Panc1 (cell line): ENCODE results near the gene CACNG1. TPM values are rescaled to one million over a fixed set of nuclear protein-coding genes. Genes with fewer than 3 reads are reported as not detected.

Experiments
- ATAC-seq: fragments of 200-7000 bp; cut with Tn5 transposase; 2 replicates; pipeline ENCODE4 v1.9.1; 2020; ENCODE audit warnings: mild to moderate bottlenecking, moderate library complexity
- BruUV-seq: library from RNA; stranded (reverse); fragments of 400-500 nt; replicated peaks from 2 replicates; lab custom pipeline; 2021; lab: Mats Ljungman, UMichigan
- CTCF ChIA-PET: fragments of 300-600 bp; sonication (Branson Sonifier 250); formaldehyde crosslinking; loops from one replicate; lab custom pipeline; 2022; ENCODE audit warnings: antibody characterized with exemption; lab: Charles Lee
- POLR2A ChIA-PET: fragments of 300-600 bp; sonication (Branson Sonifier 250); formaldehyde crosslinking; loops from one replicate; lab custom pipeline; 2022; ENCODE audit warnings: antibody characterized with exemption; lab: Charles Lee
- DNase-seq: peaks from one replicate; pipeline ENCODE4 v3.0.0-alpha.2; 2010; ENCODE audit warnings: low read depth, low spot score
- H3K27ac ChIP-seq: 2 replicates; pipeline ENCODE4 v1.5.1; 2011; ENCODE audit warnings: mild to moderate bottlenecking, low read length, inconsistent platforms
- H3K27me3 ChIP-seq: fragments of 200-500 bp; sonication (Bioruptor generic); 2 replicates; pipeline ENCODE4 v1.6.0; 2014; ENCODE audit warnings: low read length, inconsistent platforms; ENCODE audit not compliant: control insufficient read depth, insufficient read depth
- H3K36me3 ChIP-seq: fragments of 200-500 bp; sonication (Bioruptor generic); 2 replicates; pipeline ENCODE4 v1.5.1; 2014; ENCODE audit warnings: inconsistent platforms, mild to moderate bottlenecking, low read length, moderate library complexity; ENCODE audit not compliant: control insufficient read depth, insufficient read depth
- H3K4me1 ChIP-seq: 2 replicates; pipeline ENCODE4 v1.5.1; 2011; ENCODE audit warnings: inconsistent platforms, mild to moderate bottlenecking, low read length, moderate library complexity; ENCODE audit not compliant: control insufficient read depth, insufficient read depth
- H3K4me3 ChIP-seq, 2 experiments: 2 replicates each; pipeline ENCODE4 v1.5.1; 2011 to 2012; ENCODE audit warnings: low read depth in 2 of 2, low read length in 2 of 2, mild to moderate bottlenecking in 2 of 2, inconsistent platforms in 1 of 2, moderate library complexity in 1 of 2
- H3K9me3 ChIP-seq: fragments of 200-500 bp; sonication (Bioruptor generic); 2 replicates; pipeline ENCODE4 v1.5.1; 2014; ENCODE audit warnings: low read depth, mild to moderate bottlenecking, inconsistent platforms, low read length, moderate library complexity; ENCODE audit not compliant: control insufficient read depth, insufficient read depth
- CTCF ChIP-seq: fragments of 450-650 bp; IDR thresholded peaks from 2 replicates; pipeline ENCODE4 v1.5.1; 2017; ENCODE audit warnings: mild to moderate bottlenecking
- POLR2AphosphoS5 ChIP-seq: IDR thresholded peaks from 2 replicates; pipeline ENCODE4 v1.6.1; 2012; ENCODE audit warnings: mild to moderate bottlenecking, low read depth, low read length, moderate library complexity
- REST ChIP-seq, 2 experiments: IDR thresholded peaks; 2 replicates each; pipeline ENCODE4 v1.6.1; 2011 to 2012; ENCODE audit warnings: low read depth in 2 of 2, control low read depth in 1 of 2, low read length in 1 of 2, mild to moderate bottlenecking in 1 of 2, moderate library complexity in 1 of 2; ENCODE audit not compliant: insufficient read depth in 1 of 2
- SIN3A ChIP-seq: IDR thresholded peaks from 2 replicates; pipeline ENCODE4 v1.6.1; 2012; ENCODE audit warnings: low read depth, mild to moderate bottlenecking, low read length, moderate library complexity, borderline replicate concordance; ENCODE audit not compliant: insufficient read depth
- TCF7L2 ChIP-seq: IDR thresholded peaks from 2 replicates; pipeline ENCODE4 v1.6.1; 2011; ENCODE audit warnings: mild to moderate bottlenecking, low read depth, low read length, inconsistent platforms
- in situ Hi-C: cut with HindIII; loops from 2 replicates; pipeline ENCODE4 v1.10.0; 2016; ENCODE audit warnings: low sequenced_read_pairs, low pct_unique_long_range_greater_than_20kb
- intact Hi-C: fragments of 100-400 bp; cut with micrococcal nuclease; formaldehyde crosslinking; loops from one replicate; pipeline ENCODE4 v1.10.0; 2022; ENCODE audit not compliant: unreplicated experiment
- total RNA-seq: library from RNA; stranded (reverse); gene quantifications from one replicate; pipeline ENCODE4 v1.2.1, GENCODE V29; 2021; ENCODE audit not compliant: unreplicated experiment

Gene CACNG1
- total RNA-seq, 1 experiment from 2014 or later, result 0.13 TPM

GRCh38 chr17:67041941-67042899, 2.1 kb upstream of the CACNG1 start:
- no TSS peak for BruUV-seq
- ChIA-PET POLR2A (no interaction called here), CTCF (no interaction called here)
- no peak overlapping the region for H3K4me3 ChIP-seq
- no peak for TF ChIP-seq POLR2AphosphoS5
- TF ChIP-seq CTCF, result no peak
- no peak for TF ChIP-seq SIN3A
- no peak for TF ChIP-seq TCF7L2
- TF ChIP-seq REST (IDR thresholded peaks at IDR 0.05; ENCODE audit: insufficient read depth in 1 of 2, low read depth in 2 of 2, low read length in 1 of 2), result no peak
- no peaks in the 10 kb centered on the region for H3K4me1 ChIP-seq
- no peak overlapping the region for H3K27ac ChIP-seq
- no peak for ATAC-seq
- no peaks in the 10 kb centered on the region for H3K36me3 ChIP-seq
- in situ Hi-C loops (no loop called here), intact Hi-C loops (no loop called here)
- no peak for DNase-seq
- H3K9me3 ChIP-seq, result no peaks in the 10 kb centered on the region
- no peaks in the 10 kb centered on the region for H3K27me3 ChIP-seq

- Histone ChIP-seq H3K9me3 (0 out of 2 replicates have a peak, but pooled peaks cover 3% of the 10 kb centered on the region), H3K4me3 (no peak overlapping the region), H3K27me3 (no peaks in the 10 kb centered on the region), H3K27ac (no peak overlapping the region), H3K4me1 (no peaks in the 10 kb centered on the region), H3K36me3 (no peaks in the 10 kb centered on the region)
- no TSS peak for BruUV-seq
- DNase-seq (no peak), ATAC-seq (no peak)
- no peak for TF ChIP-seq POLR2AphosphoS5
- no peak for TF ChIP-seq TCF7L2
- TF ChIP-seq REST (IDR thresholded peaks at IDR 0.05; ENCODE audit: insufficient read depth in 1 of 2, low read depth in 2 of 2, low read length in 1 of 2), result no peak
- no peak for TF ChIP-seq CTCF
- no peak for TF ChIP-seq SIN3A
- in situ Hi-C loops (no loop called here), intact Hi-C loops (no loop called here)
- ChIA-PET CTCF (no interaction called here), POLR2A (no interaction called here)
Measured at GRCh38 chr17:67043283-67043682, 1.1 kb upstream of the CACNG1 start.
